ENCODE measurements around the gene NKD1. TPM values are rescaled to one million over a fixed set of nuclear protein-coding genes. Genes with fewer than 3 reads are reported as not detected.
"Not testable (repeated sequence)": the region's sequence is repeated elsewhere in the genome, so short reads cannot be mapped to it uniquely, and the experiment has no call there.

NKD1 gene
- total RNA-seq, 1 donor from 2014 or later: under 0.01 TPM

DNA sequence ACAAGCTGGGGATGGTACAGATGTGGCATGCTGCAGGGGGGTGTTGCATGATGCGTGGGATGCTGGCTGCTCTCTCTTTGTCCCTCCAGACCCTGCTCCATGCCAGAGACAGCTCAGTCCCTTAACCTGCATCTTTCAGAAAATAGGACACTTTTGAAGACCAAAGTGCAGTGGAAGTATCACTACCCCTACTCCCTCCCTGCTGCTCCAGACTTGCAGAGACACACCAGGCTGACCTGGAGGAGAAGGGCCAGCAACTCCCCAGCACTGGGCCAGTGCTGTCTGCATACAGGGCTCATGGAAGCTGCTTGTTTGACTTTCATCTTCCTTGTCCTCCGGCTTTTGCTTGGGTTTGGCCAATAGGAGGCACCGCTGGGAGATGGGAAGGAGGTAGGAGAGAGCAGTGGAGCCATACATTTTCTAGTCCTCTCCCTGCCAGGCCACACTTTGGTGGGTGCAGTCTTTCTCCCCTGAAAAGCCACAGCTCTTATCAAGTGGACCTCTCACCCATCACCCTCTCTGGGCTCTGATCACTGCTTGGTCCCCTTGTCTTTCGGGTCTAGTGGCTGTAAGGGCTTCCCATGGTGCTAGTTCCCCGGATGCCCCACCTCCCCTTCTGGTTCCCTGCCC lies 46.1 kb upstream of the NKD1 start:
- FAIRE-seq: peak; percentile 72
- no peak for DNase-seq (ENCODE audit: low read depth)
- TF ChIP-seq, protein P1, sequence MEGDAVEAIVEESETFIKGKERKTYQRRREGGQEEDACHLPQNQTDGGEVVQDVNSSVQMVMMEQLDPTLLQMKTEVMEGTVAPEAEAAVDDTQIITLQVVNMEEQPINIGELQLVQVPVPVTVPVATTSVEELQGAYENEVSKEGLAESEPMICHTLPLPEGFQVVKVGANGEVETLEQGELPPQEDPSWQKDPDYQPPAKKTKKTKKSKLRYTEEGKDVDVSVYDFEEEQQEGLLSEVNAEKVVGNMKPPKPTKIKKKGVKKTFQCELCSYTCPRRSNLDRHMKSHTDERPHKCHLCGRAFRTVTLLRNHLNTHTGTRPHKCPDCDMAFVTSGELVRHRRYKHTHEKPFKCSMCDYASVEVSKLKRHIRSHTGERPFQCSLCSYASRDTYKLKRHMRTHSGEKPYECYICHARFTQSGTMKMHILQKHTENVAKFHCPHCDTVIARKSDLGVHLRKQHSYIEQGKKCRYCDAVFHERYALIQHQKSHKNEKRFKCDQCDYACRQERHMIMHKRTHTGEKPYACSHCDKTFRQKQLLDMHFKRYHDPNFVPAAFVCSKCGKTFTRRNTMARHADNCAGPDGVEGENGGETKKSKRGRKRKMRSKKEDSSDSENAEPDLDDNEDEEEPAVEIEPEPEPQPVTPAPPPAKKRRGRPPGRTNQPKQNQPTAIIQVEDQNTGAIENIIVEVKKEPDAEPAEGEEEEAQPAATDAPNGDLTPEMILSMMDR (IDR thresholded peaks at IDR 0.05; ENCODE audit: insufficient read depth, low read length, severe bottlenecking): no peak

DNA sequence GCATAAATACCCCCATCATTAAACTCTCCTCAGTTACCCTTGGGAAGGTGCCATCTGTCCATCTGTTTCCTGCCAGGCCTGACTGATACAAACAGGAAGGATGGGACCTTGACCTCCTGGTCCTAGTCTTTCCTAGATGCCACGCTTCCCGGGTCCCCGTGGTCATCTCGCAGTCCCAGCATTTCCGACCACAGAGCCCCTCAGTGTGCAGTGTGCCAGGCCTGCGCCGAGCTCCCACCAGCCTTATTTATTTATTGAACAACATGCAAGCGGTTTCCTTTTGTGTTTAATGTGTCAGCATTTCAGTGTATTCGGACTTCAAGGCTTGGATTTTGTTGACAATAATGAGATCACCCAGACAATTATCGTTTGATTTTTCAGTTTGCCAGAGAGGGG lies 45.6 kb upstream of the NKD1 start:
- Histone ChIP-seq H3K4me3 (ENCODE audit: low read depth, low read length) (no peak overlapping the region), H3K27me3 (ENCODE audit: control insufficient read depth, insufficient read depth, low read length) (no peaks in the 10 kb centered on the region), H3K36me3 (ENCODE audit: control insufficient read depth, insufficient read depth, low read length) (no peaks in the 10 kb centered on the region)
- no peak for FAIRE-seq
- TF ChIP-seq, protein P1 (IDR thresholded peaks at IDR 0.05; ENCODE audit: insufficient read depth, low read length, severe bottlenecking): no peak
- DNase-seq (ENCODE audit: low read depth): no peak

More for the DNA sequence above, 46.1 kb upstream of the NKD1 start:
- H3K27me3 ChIP-seq (ENCODE audit: control insufficient read depth, insufficient read depth, low read length): no peaks in the 10 kb centered on the region
- H3K36me3 ChIP-seq (ENCODE audit: control insufficient read depth, insufficient read depth, low read length): no peaks in the 10 kb centered on the region
- H3K4me3 ChIP-seq (ENCODE audit: low read depth, low read length): no peak overlapping the region

DNA sequence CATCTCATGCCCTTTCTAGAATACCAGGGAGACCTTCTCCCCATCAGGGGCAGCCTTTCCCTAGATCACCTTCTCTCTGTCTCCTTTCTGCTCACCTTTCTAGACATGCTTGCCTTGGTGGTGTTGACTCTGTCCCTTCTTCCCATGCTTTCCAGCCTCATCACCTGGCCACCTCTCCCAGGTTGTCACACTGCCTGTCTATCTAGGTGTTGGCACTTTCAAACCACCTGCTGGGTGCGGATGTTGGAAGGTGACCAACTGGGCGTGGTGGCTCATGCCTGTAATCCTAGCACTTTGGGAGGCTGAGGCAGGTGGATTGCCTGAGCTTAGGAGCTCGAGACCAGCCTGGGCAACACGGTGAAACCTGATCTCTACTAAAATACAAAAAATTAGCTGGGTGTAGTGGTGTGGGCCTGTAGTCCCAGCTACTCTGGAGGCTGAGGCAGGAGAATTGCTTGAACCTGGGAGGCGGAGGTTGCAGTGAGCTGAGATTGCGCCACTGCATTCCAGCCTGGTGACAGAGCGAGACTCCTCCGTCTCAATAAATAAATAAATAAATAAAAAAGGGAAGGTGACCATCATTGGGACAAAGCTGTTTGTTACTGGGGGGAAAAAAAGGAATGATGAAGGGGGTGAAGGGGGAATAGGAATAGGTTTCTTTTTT lies 44.2 kb upstream of the NKD1 start:
- H3K4me3 ChIP-seq (ENCODE audit: low read depth, low read length); H3K36me3 ChIP-seq (ENCODE audit: control insufficient read depth, insufficient read depth, low read length); DNase-seq (ENCODE audit: low read depth); H3K27me3 ChIP-seq (ENCODE audit: control insufficient read depth, insufficient read depth, low read length); FAIRE-seq: not testable (repeated sequence)

DNA sequence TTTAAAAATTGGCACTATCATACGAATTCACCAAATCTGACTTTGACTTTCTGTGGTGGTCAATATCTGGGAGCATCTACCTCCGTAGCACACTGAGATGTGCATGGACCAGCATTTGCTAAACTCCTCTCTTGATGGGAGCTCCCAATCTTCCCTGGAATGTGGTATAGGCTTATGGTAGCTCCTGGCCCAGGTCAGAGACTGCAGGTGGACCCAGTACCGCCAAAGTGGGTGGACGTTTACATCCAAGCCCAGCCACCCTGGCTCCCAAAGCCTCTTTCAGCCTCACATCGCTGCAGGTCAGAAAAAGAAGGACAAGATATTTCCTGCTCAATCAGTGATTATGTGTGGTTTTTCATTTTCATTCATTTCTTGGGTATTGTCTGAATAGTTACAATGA lies 43.1 kb upstream of the NKD1 start:
- Histone ChIP-seq H3K36me3 (ENCODE audit: control insufficient read depth, insufficient read depth, low read length) (no peaks in the 10 kb centered on the region), H3K4me3 (ENCODE audit: low read depth, low read length) (no peak overlapping the region), H3K27me3 (ENCODE audit: control insufficient read depth, insufficient read depth, low read length) (no peaks in the 10 kb centered on the region)
- TF ChIP-seq, protein P1 (IDR thresholded peaks at IDR 0.05; ENCODE audit: insufficient read depth, low read length, severe bottlenecking): no peak
- FAIRE-seq (no peak), DNase-seq (ENCODE audit: low read depth) (no peak)

DNA sequence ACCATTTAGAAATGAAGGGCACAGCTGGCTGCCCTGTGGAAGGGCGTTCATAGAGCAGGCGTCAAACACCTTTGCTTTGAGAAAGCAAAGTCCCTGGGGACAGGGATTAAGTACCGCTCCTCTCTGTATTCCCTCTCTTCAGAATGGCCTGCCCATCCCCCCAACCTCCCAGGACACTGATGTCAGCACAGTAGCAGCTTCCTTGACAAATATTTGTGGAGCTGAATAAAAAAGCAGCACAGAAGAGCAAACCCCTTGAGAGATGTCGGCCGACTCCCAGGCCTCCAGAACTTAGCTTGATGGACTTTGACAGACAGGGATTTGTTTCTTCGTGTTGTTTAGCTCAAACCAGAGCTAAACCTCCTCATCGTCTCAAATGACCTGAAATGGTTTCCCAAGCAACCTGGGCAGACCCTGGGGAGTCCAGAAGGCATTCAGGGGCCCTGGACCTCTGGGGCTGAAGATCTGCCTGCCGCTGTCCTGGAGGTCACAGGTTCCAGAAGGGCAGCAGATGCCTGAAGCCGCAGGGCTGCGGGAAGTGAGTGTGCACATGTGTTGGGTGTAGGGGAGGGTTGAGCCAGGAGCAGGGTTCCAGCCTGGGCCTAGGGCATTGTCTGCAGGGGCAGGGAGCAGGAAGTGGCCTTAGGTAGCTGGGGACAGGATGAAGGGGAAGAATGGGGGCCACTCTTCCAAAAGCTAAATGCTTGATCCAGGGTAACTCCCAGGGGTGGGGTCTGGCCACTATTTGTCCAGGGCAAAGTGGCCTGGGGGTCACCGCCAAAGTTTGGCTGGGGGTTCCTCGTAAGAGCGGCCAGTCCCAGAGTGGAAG lies 42.3 kb upstream of the NKD1 start:
- no peak for DNase-seq (ENCODE audit: low read depth)
- FAIRE-seq: no peak
- Histone ChIP-seq H3K27me3 (ENCODE audit: control insufficient read depth, insufficient read depth, low read length) (no peaks in the 10 kb centered on the region), H3K36me3 (ENCODE audit: control insufficient read depth, insufficient read depth, low read length) (no peaks in the 10 kb centered on the region), H3K4me3 (ENCODE audit: low read depth, low read length) (no peak overlapping the region)
- TF ChIP-seq, protein P1 (IDR thresholded peaks at IDR 0.05; ENCODE audit: insufficient read depth, low read length, severe bottlenecking): no peak

DNA sequence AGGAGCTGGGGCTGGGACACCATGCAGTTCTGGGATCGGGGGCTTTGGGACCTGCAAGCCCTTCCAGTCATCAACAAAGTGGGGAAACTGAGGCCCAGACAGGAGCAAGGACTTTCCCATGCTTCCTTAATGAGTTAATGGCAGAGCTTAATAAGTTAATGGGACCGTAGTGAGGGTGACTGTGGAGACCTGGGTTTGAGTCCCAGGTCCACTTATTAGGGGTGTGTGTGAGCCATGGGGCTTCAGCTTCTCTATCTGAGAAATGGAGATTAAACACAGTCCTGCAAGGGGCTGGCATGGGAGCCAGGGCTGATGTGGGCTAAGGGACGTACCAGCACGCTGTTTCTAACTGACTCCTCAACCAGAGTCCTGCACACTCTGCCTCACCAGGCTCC lies 41.7 kb upstream of the NKD1 start:
- TF ChIP-seq, protein P1 (IDR thresholded peaks at IDR 0.05; ENCODE audit: insufficient read depth, low read length, severe bottlenecking): no peak
- H3K36me3 ChIP-seq (ENCODE audit: control insufficient read depth, insufficient read depth, low read length): no peaks in the 10 kb centered on the region
- FAIRE-seq (no peak), DNase-seq (ENCODE audit: low read depth) (no peak)
- H3K4me3 ChIP-seq (ENCODE audit: low read depth, low read length): no peak overlapping the region
- H3K27me3 ChIP-seq (ENCODE audit: control insufficient read depth, insufficient read depth, low read length): no peaks in the 10 kb centered on the region

All from bronchial epithelial cell (primary cell).